NOMO-1 (cell line): ENCODE results near the gene RBM17.
"Not testable (repeated sequence)": the region's sequence is repeated elsewhere in the genome, so short reads cannot be mapped to it uniquely, and the experiment has no call there.

Experiments
- DNase-seq, 2 experiments: peaks; one replicate each; lab custom pipeline; 2025; ENCODE audit not compliant: unreplicated experiment in 2 of 2; lab: John Stamatoyannopoulos, UW

The RBM17 gene

DNA sequence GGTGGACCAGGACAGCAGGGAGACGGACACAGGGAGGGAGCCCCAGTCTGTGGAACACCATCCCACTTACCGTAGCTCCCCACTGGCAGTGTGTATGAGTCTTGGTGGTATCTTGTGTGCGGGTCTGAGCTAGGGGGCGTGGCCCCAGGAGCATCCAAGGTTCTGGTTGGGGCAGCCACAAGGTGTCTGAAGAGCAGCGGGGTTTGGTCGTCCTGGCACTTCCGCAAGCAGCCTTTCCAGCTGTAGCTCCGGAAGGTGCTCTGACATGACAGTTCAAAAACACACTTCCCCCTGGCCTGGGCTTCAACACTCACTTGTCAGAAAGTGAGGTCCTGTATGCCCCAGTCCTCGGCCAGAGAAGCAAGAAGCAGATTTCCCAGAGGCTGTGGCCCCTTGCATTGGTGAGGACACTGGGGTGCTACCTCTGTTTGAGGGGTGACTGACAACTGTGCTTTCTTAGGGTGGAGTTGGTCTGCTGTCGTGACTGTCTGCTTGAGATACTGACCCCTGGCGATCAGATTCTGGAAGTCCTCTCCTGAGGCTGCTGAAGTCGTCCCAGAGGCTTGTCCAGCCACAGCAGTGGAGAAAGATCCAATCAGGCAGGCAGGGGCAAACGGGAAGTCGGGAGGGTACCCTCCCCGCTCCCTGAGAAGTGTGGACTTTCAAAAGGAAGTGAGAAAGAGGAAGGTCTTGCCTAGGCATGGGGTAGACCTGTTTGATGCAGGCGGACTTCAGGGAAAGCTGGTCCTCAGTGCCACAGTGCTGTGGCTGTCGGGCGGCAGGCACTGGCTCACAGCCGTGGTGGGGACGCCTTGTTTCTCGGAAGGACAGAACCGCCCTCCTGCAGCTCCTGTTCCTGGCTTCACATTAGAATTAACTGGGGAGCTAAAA lies 62.5 kb downstream of the RBM17 start:
- peak; percentile 77 to 88 for DNase-seq

- DNase-seq, result no peak
These were observed 65.0 kb downstream of the RBM17 start for GRCh38 chr10:6153845-6154244.

DNA sequence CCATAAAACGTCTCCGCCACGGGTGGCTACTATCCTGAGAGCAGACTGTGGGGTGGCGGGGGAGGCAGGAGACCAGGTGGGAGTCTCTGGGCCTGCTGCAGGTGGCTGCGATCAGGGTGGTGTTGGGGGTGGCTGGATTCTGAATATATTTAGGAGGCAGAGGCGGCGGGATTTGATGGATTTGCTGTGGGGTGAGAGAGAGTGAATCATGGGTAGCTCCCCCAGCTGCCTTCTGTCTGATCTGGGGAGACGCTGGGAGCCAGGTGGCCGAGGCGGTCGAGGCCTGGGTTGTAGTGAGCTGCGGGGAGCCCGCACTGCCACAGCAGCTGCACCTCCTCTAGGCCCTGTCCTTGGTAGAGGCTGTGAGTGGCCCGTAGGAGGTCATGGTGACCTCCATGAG lies 65.7 kb downstream of the RBM17 start:
- no peak for DNase-seq

GRCh38 chr10:6158276-6158675 lies 69.4 kb downstream of the RBM17 start:
- DNase-seq, result no peak

DNA sequence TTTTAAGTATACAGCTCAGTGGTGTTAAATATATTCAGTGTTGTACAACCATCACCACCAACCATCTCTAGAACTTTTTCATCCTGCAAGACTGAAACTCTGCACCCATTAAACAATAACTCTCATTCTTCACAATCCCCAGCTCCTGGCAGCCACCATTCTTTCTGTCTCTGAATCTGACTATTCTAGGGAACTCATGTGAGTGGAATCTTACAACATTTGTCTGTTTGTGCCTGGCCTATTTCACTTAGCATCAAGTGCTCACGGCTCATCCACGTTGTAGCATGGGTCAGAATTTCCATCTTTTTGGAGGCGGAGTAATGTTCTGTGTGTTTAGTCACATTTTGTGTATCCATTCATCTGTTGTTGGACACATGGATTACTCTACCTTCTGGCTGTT lies 73.1 kb downstream of the RBM17 start:
- DNase-seq, result no peak

DNA sequence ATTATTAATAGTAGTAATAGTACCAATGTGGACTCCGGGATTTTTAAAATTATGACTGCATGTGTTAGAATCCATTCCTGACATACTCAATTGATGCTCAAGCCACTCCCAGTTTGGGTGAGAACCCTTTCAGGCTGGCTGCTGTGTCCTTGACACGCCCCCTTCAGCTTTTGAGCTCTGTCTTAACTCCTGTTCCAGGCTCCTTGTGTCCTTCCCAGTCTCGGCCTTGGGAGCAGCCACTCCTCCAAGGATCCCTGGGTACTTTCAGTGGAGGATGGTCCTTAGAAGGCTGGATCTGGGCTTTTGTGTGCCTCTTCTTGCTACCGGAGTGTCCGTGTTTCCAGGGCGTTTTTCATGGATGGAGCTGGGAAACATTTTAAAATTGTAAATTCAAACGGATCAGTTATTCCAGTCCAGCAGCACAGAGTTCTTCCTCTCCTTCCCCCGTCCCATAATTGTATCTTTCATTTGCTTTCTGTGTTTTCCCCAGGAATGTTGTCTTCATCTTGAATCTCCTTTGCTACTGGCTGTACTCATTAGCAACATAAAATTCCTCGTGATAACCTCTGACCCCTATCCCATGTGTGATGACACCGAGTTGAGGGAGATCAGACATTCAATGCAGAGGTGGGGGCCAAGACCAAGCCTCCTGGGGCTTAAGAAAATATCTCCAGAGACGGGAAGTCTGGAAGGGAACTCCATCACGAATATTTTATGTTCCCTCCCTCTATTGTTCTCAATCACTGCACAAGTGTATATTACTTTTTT lies 73.9 kb downstream of the RBM17 start:
- DNase-seq, result no peak

GRCh38 chr10:6163364-6164270 lies 74.8 kb downstream of the RBM17 start:
- DNase-seq, result peak; percentile 76 to 87

DNA sequence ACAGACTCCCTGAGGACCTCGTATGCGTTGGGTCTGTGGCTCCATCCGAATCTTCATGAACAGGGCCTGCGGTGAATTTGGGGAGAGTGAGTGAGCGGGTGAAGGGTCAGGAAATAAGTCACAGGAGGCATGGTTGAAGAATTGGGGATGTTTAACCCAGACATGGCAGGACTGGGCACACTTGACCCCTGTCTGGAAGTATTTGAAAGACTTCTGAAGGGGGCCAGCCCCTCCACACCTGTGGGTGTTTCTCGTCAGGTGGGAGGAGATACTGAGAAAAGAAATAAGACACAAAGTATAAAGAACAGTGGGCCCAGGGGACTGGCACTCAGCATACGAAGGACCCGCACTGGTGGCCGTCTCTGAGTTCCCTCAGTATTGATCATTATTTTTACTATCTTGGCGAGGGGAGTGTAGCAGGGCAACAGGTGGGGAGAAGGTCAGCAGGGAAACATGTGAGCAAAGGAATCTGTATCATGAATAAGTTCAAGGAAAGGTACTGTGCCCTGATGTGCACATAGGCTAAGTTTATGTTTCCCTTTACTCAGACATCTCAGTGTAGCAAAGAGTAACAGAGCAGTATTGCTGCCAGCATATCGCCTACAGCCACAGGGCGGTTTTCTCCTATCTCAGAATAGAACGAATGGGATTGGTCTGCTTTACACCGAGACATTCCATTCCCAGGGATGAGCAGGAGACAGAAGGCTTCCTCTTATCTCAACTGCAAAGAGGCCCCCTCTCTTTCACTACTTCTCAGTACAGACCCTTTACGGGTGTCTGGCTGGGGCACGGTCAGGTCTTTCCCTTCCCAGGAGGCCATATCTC lies 75.6 kb downstream of the RBM17 start:
- DNase-seq, result no peak

GRCh38 chr10:6165221-6165725 lies 76.4 kb downstream of the RBM17 start:
- DNase-seq, result no peak

GRCh38 chr10:6165933-6166332 lies 77.1 kb downstream of the RBM17 start:
- DNase-seq, result not testable (repeated sequence)
